ENCODE results near the gene HSP90AB1. TPM values are rescaled to one million over a fixed set of nuclear protein-coding genes. Genes with fewer than 3 reads are reported as not detected.

The HSP90AB1 gene
- total and polyA plus RNA-seq, 2 of the 8 experiments (the other 6 are each of a cell fraction or from before 2014, with no cell fraction given) = 1,564 to 2,297 TPM

- 64% methylated on average over 3 of the region's 3 CpGs; no CpG with 5 or more reads in 1 of the 2 experiments for WGBS, 2 experiments (ENCODE audit: extremely low coverage in 1 of 2, insufficient coverage in 1 of 2, insufficient read length in 1 of 2, insufficient replicate concordance in 2 of 2, low coverage in 1 of 2, low lambda C conversion rate in 2 of 2, missing lambda C conversion rate in 1 of 2)
- Histone ChIP-seq H2BK5ac (ENCODE audit: low read depth, low read length) (no peak overlapping the region), H3K79me2 (ENCODE audit: control insufficient read depth in 1 of 2, insufficient read depth in 2 of 2, low read length in 2 of 2) (no peaks in the 10 kb centered on the region), H4K8ac (ENCODE audit: extremely low read depth, insufficient read depth, low read length) (no peak overlapping the region), H3K79me1 (ENCODE audit: low read depth, low read length) (no peaks in the 10 kb centered on the region), H2AFZ (ENCODE audit: low read length) (no peak overlapping the region), H2AK5ac (ENCODE audit: low read depth, low read length) (no peak overlapping the region), H4K20me1 (replicated peaks in 1 of 2; ENCODE audit: control insufficient read depth in 1 of 2, insufficient read depth in 2 of 2, low read length in 2 of 2) (peaks cover 0 to 8% of the 10 kb centered on the region in 2 experiments), H2BK12ac (ENCODE audit: low read depth, low read length) (no peak overlapping the region), H3K14ac (ENCODE audit: insufficient read length) (no peak overlapping the region), H3K9me3 (ENCODE audit: insufficient read depth in 2 of 2, low read depth in 1 of 2, low read length in 1 of 2) (no peaks in the 10 kb centered on the region), H3K4me1 (replicated peaks in 1 of 4; ENCODE audit: control insufficient read depth in 3 of 4, insufficient read depth in 4 of 4, low read length in 3 of 4) (no peaks in the 10 kb centered on the region; a peak in 1 of 7 replicates), H2BK20ac (ENCODE audit: low read length) (no peak overlapping the region), H3K36me3 (ENCODE audit: control insufficient read depth in 2 of 4, insufficient read depth in 4 of 4, low read length in 3 of 4) (peaks cover 0 to 8% (median 3%) of the 10 kb centered on the region in 4 experiments; a peak in 4 of 8 replicates), H3K23ac (ENCODE audit: insufficient read length) (no peak overlapping the region), H3K9ac (replicated peaks in 1 of 4; ENCODE audit: extremely low read depth in 1 of 4, low read depth in 3 of 4, low read length in 3 of 4) (no peak overlapping the region), H3K27ac (ENCODE audit: low read depth, low read length) (no peak overlapping the region), H4K91ac (replicated peaks; ENCODE audit: insufficient read length, low read length) (no peak overlapping the region), H2BK120ac (replicated peaks; ENCODE audit: low read depth, low read length) (no peak overlapping the region), H3K4me3 (ENCODE audit: extremely low read depth in 1 of 4, insufficient read depth in 2 of 4, low read depth in 3 of 4, low read length in 4 of 4) (no peak overlapping the region), H3K4me2 (ENCODE audit: insufficient read depth in 1 of 2, low read depth in 2 of 2, low read length in 2 of 2) (no peak overlapping the region), H4K5ac (ENCODE audit: insufficient read length, low read depth, low read length) (no peak overlapping the region), H3K27me3 (replicated peaks in 1 of 4; ENCODE audit: control insufficient read depth in 3 of 4, extremely low read depth in 1 of 4, insufficient read depth in 3 of 4, low read length in 3 of 4) (peaks cover 0 to 3% (median 0%) of the 10 kb centered on the region in 4 experiments; a peak in 1 of 7 replicates), H3K18ac (ENCODE audit: extremely low read depth, low read length) (no peak overlapping the region), H2BK15ac (ENCODE audit: low read length) (0 out of 2 replicates have a peak overlapping the region, but pooled peaks have one; percentile 21), H3K56ac (replicated peaks; ENCODE audit: insufficient read length, low read depth, low read length) (no peak overlapping the region), H3K23me2 (ENCODE audit: low read depth, low read length) (no peaks in the 10 kb centered on the region; the same call in 1 of the 2 replicates), H3K4ac (replicated peaks; ENCODE audit: insufficient read length, low read depth, low read length) (no peak overlapping the region)
- FAIRE-seq = no peak
- ChIA-PET CTCF (ENCODE audit: partially characterized antibody) (interaction anchor here (0.9 to 19.0 kb wide), 10 partner anchors 10 to 64 kb away, joined by 3 to 330 read pairs (median 6); partner anchors contain the start of genes AARS2 and TMEM151B), POLR2A (ENCODE audit: partially characterized antibody) (interaction anchor here (0.6 to 3.2 kb wide), 13 partner anchors 10 to 39 kb away, joined by 3 to 18 read pairs (median 4); partner anchors contain the start of genes AARS2 and SLC35B2)
- DNase-seq (ENCODE audit: low read depth in 1 of 2, low spot score in 2 of 2) = no peak
- TF ChIP-seq SP2 (IDR thresholded peaks at IDR 0.05; ENCODE audit: low read length) = no peak
- TF ChIP-seq RFX5 (IDR thresholded peaks at IDR 0.05; ENCODE audit: borderline replicate concordance, low read depth, low read length) = no peak
- no peak for TF ChIP-seq HDAC2 (IDR thresholded peaks at IDR 0.05; ENCODE audit: borderline replicate concordance in 1 of 2, low read depth in 2 of 2, low read length in 2 of 2)
- TF ChIP-seq BACH1 (IDR thresholded peaks at IDR 0.05; ENCODE audit: low read length) = no peak
- no peak for TF ChIP-seq TCF12 (IDR thresholded peaks at IDR 0.05; ENCODE audit: low read depth, low read length)
- no peak for TF ChIP-seq EP300 (IDR thresholded peaks at IDR 0.05; ENCODE audit: borderline replicate concordance in 1 of 2, low read depth in 2 of 2, low read length in 2 of 2)
- TF ChIP-seq RAD21 (IDR thresholded peaks at IDR 0.05 in 1 of 2, conservative IDR thresholded peaks at IDR 0.05 in 1 of 2; ENCODE audit: low read depth in 2 of 2, low read length in 2 of 2) = no peak
- TF ChIP-seq BRCA1 (IDR thresholded peaks at IDR 0.05; ENCODE audit: low read depth, low read length) = no peak
- no peak for TF ChIP-seq CHD1 (IDR thresholded peaks at IDR 0.05; ENCODE audit: low read depth, low read length)
- TF ChIP-seq CHD2 (IDR thresholded peaks at IDR 0.05; ENCODE audit: low read length) = no peak
Measured at GRCh38 chr6:44278315-44278714, 31.4 kb downstream of the HSP90AB1 start.
